HG03066 (cell line): ENCODE results near the gene ZNF81.
"Not testable (repeated sequence)": the region's sequence is repeated elsewhere in the genome, so short reads cannot be mapped to it uniquely, and the experiment has no call there.

Experiments used
- ATAC-seq: cut with Tn5 transposase; IDR thresholded peaks from one replicate; pipeline ENCODE4 v1.9.1; 2021; ENCODE audit warnings: low read depth; ENCODE audit not compliant: unreplicated experiment

The ZNF81 gene

DNA sequence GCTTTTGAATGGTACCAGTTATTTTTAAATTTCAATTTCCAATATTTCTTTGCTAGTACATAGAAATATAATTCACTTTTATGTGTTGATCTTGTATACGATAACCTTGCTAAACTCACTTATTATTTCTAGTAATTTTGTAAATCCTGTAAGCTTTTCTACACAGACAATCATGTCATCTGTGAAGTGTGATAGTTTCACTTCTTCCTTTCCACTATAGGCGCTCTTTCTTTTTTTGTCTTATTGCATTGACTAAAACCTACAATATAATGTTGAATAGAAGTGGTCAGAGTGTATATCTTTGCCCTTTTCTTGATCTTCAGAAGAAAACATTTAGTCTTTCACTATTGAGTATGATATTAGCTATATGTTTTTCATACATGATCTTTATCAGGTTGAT lies 90.5 kb downstream of the ZNF81 start:
- ATAC-seq = no peak

GRCh38 chrX:47931970-47932369 lies 95.3 kb downstream of the ZNF81 start:
- ATAC-seq = not testable (repeated sequence)

DNA sequence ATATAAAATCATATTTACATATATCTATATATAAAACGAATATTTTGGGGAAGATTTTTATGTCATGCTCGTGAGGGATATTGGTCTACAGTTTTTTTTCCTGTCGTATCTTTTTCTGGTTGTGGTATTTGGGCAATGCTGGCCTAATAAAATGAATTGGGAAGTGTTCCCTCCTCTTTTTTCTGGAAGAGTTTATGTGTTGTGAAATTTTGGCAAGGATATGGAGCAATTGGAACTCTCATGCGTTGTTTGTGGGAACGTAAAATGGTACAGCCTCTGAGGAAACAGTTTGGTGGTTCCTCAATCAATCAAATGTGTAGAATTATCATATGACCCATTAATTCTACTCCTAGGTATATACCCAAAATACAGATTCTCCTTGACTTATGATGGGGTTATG lies 97.2 kb downstream of the ZNF81 start:
- ATAC-seq = no peak

DNA sequence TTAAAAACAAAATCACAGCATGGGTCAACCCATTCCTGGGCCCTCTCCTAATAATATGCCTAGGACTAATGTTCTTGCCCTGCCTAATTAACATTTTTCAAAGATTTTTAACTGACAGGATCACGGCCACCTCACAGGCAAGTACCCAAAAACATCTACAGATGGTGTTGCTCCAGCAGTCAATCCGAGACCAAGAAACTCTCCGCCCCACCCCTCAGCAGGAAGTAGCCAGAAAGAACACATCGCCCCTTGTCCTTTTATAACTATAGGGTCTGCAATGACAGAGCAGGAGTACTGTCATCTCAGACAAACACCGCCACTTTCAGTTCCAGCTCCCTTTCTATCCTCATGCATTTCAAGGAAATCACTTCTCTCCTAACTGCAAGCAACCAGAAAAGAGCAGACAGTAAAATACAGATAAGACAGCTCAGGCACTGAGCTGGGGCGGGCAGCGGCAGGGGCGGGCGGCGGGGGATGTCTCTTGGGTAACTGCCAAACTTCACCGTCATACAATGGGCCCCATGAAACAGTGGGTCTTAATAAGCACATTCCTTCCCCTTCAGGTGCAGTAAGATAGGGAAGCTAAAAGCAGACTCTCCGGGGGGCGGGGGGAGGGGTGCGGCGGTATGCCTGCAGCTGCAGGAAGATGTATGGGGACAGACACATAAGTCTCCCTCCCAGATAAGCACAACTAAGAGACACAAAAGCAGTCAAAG lies 99.7 kb downstream of the ZNF81 start:
- ATAC-seq = no peak

DNA sequence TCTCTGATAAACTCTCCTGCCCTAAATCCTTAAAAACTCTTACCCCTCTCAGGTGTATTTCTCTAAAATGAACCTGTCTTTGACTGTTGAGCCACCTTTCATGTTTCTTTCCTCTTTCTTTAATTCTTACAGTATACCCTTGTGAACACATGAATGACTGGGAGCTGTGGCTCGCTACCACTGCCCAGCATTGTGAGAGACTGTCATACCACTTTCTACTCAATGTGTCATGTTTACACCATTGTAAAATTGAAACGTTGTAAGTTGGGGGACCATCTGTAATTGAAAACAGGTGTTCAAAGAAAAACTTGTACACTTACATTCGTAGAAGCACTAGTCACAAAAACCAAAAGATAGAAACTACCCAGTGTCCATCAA lies 100.2 kb downstream of the ZNF81 start:
- no peak for ATAC-seq

- ATAC-seq = no peak
These were observed 103.7 kb downstream of the ZNF81 start for GRCh38 chrX:47940448-47940847.

DNA sequence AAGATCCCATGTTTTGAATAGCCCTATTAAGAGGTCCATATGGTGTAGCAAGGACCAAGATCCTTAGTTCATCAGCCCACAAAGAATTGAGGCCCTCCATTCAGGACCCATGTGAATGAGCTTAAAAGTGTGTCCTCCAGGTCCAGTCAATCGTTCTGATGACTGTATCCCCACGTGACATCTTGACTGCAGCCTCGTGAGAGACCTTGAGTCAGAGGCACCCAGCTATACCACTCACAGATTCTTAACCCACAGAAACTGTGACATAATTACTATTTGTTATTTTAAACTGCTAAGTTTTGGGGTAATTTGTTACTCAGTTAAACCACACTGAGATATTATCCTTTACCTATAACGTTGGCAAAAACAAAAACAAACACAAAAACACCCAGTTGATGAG lies 104.7 kb downstream of the ZNF81 start:
- ATAC-seq = no peak

DNA sequence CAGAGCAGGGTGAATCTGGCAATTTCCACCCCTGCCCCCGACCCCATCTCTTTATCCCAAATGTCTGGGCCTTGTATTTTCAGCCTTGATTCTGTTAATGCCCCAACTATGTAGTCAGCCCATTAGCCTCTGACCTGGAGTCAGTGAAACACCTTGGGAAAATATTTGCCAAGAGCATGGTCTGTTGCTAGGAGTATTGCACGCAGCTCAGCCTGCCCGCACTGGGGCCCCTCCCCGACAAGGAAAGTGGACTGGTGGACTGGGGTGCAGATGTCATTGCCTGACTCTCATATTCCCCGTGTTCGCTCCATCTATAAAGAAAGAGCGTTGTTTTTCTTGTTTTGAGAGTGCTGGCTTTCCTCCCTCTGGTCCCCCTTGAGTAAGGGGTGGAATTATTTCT lies 118.6 kb downstream of the ZNF81 start:
- not testable (repeated sequence) for ATAC-seq

GRCh38 chrX:47956016-47956415 lies 119.3 kb downstream of the ZNF81 start:
- no peak for ATAC-seq

DNA sequence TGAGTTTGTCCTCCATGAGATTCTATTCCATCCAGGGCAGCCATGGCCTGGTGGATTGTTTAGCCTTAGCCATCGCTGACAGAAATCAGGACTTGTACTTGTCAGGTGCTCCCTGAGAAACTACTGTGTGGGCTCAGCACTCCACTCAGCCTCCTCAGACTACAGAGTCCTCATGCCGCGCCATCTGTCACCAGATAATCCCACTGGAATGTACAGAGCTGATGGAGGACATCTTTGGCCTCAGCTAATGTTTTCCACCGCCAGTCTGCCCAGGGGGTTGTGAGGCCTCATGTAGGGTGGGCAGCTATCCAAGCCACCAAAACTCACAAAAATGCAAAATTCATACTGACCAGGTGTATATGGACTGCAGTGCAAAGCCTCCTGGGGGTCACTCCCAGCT lies 121.5 kb downstream of the ZNF81 start:
- not testable (repeated sequence) for ATAC-seq

GRCh38 chrX:47958761-47959342 lies 122.2 kb downstream of the ZNF81 start:
- no peak for ATAC-seq

DNA sequence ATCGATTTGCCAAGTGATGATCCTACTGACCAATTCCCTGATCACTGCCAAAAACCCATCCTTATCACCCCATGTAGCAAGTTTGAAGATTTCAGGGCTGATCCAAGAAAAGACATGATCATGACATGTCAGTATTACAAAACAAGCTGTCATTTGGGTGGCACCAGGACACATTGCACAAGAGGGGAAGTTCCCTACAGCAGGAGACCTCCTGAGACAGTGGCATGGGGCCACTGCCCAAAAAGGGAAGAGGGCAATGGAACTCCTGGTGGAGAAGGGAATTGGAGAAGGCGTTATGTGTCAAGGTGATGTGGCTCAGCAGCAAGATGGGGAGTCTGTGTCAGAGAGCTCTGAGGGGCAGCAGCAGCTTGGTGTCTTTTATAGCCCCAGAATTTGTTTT lies 123.7 kb downstream of the ZNF81 start:
- ATAC-seq = no peak

DNA sequence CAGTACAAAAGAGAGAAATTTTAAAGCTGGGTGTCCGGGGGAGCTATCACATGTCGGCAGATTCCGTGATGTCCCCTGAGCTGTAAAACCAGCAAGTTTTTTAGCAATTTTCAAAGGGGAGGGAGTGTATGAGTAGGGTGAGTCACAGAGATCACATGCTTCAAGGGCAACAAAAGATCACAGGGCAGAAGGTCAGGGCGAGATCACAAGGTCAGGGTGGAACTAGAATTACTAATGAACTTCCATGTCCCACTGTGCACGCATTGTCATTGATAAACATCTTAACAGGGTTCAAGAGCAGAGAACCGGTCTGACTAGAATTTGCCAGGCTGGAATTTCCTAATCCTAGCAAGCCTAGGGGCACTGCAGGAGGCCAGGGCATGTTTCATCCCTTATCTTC lies 125.1 kb downstream of the ZNF81 start:
- not testable (repeated sequence) for ATAC-seq

GRCh38 chrX:47965526-47965925 lies 128.8 kb downstream of the ZNF81 start:
- not testable (repeated sequence) for ATAC-seq
